NCI-H2171 (cell line): ENCODE results near the gene TMEM185B.

Experiments
- DNase-seq: peaks from one replicate; lab custom pipeline; 2025; lab: John Stamatoyannopoulos, UW

TMEM185B gene

GRCh38 chr2:120231564-120231973 lies 8.4 kb upstream of the TMEM185B start:
- DNase-seq: no peak

- DNase-seq: no peak
Observed at GRCh38 chr2:120230515-120231471, 7.6 kb upstream of the TMEM185B start.

GRCh38 chr2:120229341-120229740 lies 6.1 kb upstream of the TMEM185B start:
- DNase-seq: no peak

- no peak for DNase-seq
Observed at GRCh38 chr2:120228503-120228902, 5.3 kb upstream of the TMEM185B start.

- no peak for DNase-seq
Observed at GRCh38 chr2:120227111-120227991, 4.2 kb upstream of the TMEM185B start.

GRCh38 chr2:120226316-120226715 lies 3.1 kb upstream of the TMEM185B start:
- no peak for DNase-seq

GRCh38 chr2:120225549-120226065 lies 2.4 kb upstream of the TMEM185B start:
- no peak for DNase-seq

GRCh38 chr2:120224735-120225548 lies 1.7 kb upstream of the TMEM185B start:
- no peak for DNase-seq

- no peak for DNase-seq
Observed at GRCh38 chr2:120224256-120224655, 1.1 kb upstream of the TMEM185B start.

- DNase-seq: no peak
Observed at GRCh38 chr2:120222186-120223033, 790 bp downstream of the TMEM185B start.

- DNase-seq: no peak
Observed at GRCh38 chr2:120221616-120222015, 1.6 kb downstream of the TMEM185B start.

- no peak for DNase-seq
Observed at GRCh38 chr2:120220756-120221155, 2.4 kb downstream of the TMEM185B start.

GRCh38 chr2:120219766-120220165 lies 3.4 kb downstream of the TMEM185B start:
- DNase-seq: no peak

- no peak for DNase-seq
Observed at GRCh38 chr2:120219291-120219690, 3.9 kb downstream of the TMEM185B start.

- DNase-seq: no peak
Observed at GRCh38 chr2:120218181-120218580, 5.0 kb downstream of the TMEM185B start.

GRCh38 chr2:120210270-120210693 lies 12.9 kb downstream of the TMEM185B start:
- DNase-seq: no peak

- DNase-seq: no peak
Observed at GRCh38 chr2:120209427-120210269, 13.6 kb downstream of the TMEM185B start.

- no peak for DNase-seq
Observed at GRCh38 chr2:120208381-120209353, 14.5 kb downstream of the TMEM185B start.
